Smooth muscle cell (in vitro differentiated cells): ENCODE results near the gene C15orf62. TPM values are rescaled to one million over a fixed set of nuclear protein-coding genes. Genes with fewer than 3 reads are reported as not detected.

Source experiments
- DNase-seq: peaks from one replicate; lab custom pipeline; 2025; ENCODE audit not compliant: unreplicated experiment; lab: John Stamatoyannopoulos, UW
- H2AFZ ChIP-seq: fragments of 200-600 bp; sonication (generic); 2 replicates; pipeline ENCODE4 v1.6.0; 2016; ENCODE audit warnings: antibody characterized with exemption, low read depth, mild to moderate bottlenecking
- H3F3A ChIP-seq: fragments of 200-600 bp; sonication (generic); 2 replicates; pipeline ENCODE4 v1.6.0; 2017; ENCODE audit warnings: antibody characterized with exemption, low read depth
- H3K27ac ChIP-seq: fragments of 200-600 bp; sonication (generic); 2 replicates; pipeline ENCODE4 v1.5.1; 2016; ENCODE audit warnings: low read depth, mild to moderate bottlenecking
- H3K27me3 ChIP-seq: fragments of 200-600 bp; sonication (generic); 2 replicates; pipeline ENCODE4 v1.6.1; 2016; ENCODE audit warnings: low read depth, mild to moderate bottlenecking
- H3K36me3 ChIP-seq: fragments of 200-600 bp; sonication (generic); 2 replicates; pipeline ENCODE4 v1.5.1; 2016; ENCODE audit warnings: low read depth
- H3K4me1 ChIP-seq: fragments of 200-600 bp; sonication (generic); 2 replicates; pipeline ENCODE4 v1.5.1; 2016; ENCODE audit warnings: low read depth
- H3K4me2 ChIP-seq: fragments of 200-600 bp; sonication (generic); 2 replicates; pipeline ENCODE4 v1.6.0; 2016; ENCODE audit warnings: mild to moderate bottlenecking
- H3K4me3 ChIP-seq: fragments of 200-600 bp; sonication (generic); 2 replicates; pipeline ENCODE4 v1.5.1; 2016; ENCODE audit warnings: mild to moderate bottlenecking
- H3K79me2 ChIP-seq: fragments of 200-600 bp; sonication (generic); 2 replicates; pipeline ENCODE4 v1.6.0; 2016; ENCODE audit warnings: low read depth, mild to moderate bottlenecking
- H3K9ac ChIP-seq: fragments of 200-600 bp; sonication (generic); 2 replicates; pipeline ENCODE4 v1.6.0; 2016; ENCODE audit warnings: low read depth
- H3K9me3 ChIP-seq: fragments of 200-600 bp; sonication (generic); replicated peaks from 2 replicates; pipeline ENCODE4 v1.5.1; 2016; ENCODE audit warnings: low read depth
- H4K20me1 ChIP-seq: fragments of 200-600 bp; sonication (generic); 2 replicates; pipeline ENCODE4 v1.6.0; 2016; ENCODE audit warnings: low read depth
- CTCF ChIP-seq: fragments of 200-600 bp; sonication (generic); IDR thresholded peaks from 2 replicates; pipeline ENCODE4 v1.5.1; 2017; ENCODE audit warnings: borderline replicate concordance, mild to moderate bottlenecking, antibody characterized with exemption; ENCODE audit not compliant: insufficient read depth, poor library complexity, severe bottlenecking
- WGBS: methylation state at CpG from one replicate; pipeline ENCODE4 v1.1.7; 2016; ENCODE audit warnings: low lambda C conversion rate; 5-methylcytosine and 5-hydroxymethylcytosine counted together
- polyA plus RNA-seq: library from polyadenylated mRNA; unstranded; fragments of >200 nt; fragmentation: Nextera tagmentation; extraction: Ambion mirVana; gene quantifications from 2 replicates; pipeline ENCODE4 v1.2.1, GENCODE V29; 2016
- total RNA-seq: library from RNA; depleted of rRNA; stranded (reverse); fragments of >200 nt; gene quantifications from 2 replicates; pipeline ENCODE4 v1.2.3, GENCODE V29; 2014

The C15orf62 gene
- total and polyA plus RNA-seq, 2 experiments from 2014 or later: 0.35 to 0.63 TPM

DNA sequence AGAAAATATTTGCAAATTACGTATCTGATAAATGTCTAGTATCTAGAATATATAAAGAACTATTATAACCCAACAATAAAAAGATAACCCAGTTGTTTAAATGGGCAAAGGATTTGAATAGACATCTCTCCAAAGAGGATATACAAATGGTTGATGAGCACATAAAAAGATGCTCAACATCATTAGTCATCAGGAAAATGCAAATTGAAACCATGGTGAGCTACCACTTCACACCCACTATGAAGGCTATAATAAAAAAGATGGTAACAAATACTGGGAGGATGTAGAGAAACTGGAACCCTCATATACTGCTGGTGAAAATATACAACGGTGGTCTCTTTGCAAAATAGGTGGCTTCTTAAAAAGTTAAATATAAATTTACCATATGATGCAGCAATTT lies 46.8 kb upstream of the C15orf62 start:
- H3K9me3 ChIP-seq: no peaks in the 10 kb centered on the region
- H3K27me3 ChIP-seq: no peaks in the 10 kb centered on the region
- H3K4me3 ChIP-seq: no peak overlapping the region
- no peaks in the 10 kb centered on the region for H4K20me1 ChIP-seq
- H3K79me2 ChIP-seq: no peaks in the 10 kb centered on the region
- no peak overlapping the region for H3K27ac ChIP-seq
- no peak for TF ChIP-seq CTCF
- H3K9ac ChIP-seq: no peak overlapping the region
- no peaks in the 10 kb centered on the region for H3F3A ChIP-seq
- H3K4me1 ChIP-seq: no peaks in the 10 kb centered on the region
- H3K4me2 ChIP-seq: no peak overlapping the region
- DNase-seq: no peak
- H3K36me3 ChIP-seq: no peaks in the 10 kb centered on the region
- WGBS: 99% methylated on average over 2 of the region's 2 CpGs
- H2AFZ ChIP-seq: no peak overlapping the region

DNA sequence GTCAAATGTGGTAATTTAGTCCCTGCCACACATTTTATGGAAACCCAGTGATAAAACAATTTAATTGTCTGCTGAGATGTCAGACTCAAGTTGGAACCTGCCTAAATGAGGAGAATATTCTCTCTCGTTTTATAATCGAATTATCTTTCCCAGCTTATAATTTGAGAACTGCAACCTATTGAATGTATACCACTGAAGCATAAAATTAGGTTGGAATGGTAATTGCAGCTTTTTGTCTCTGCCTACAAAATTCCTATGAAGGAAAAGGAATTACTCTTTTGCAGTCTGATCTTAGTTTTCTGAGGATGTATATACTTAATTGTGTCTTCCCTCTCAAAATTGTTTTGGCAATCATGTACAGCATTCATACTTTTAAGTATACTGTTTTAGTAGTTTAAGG lies 45.9 kb upstream of the C15orf62 start:
- Histone ChIP-seq H3K4me2 (no peak overlapping the region), H3K9ac (no peak overlapping the region), H3K27me3 (no peaks in the 10 kb centered on the region), H3K36me3 (no peaks in the 10 kb centered on the region), H4K20me1 (no peaks in the 10 kb centered on the region), H2AFZ (no peak overlapping the region), H3F3A (no peaks in the 10 kb centered on the region), H3K79me2 (no peaks in the 10 kb centered on the region), H3K4me1 (no peaks in the 10 kb centered on the region), H3K9me3 (no peaks in the 10 kb centered on the region), H3K27ac (no peak overlapping the region), H3K4me3 (no peak overlapping the region)
- no peak for DNase-seq
- TF ChIP-seq CTCF: no peak
- WGBS: 95% methylated on average over 2 of the region's 2 CpGs

GRCh38 chr15:40731034-40731433 lies 38.7 kb upstream of the C15orf62 start:
- Histone ChIP-seq H3K9ac (no peak overlapping the region), H3K9me3 (no peaks in the 10 kb centered on the region)

More at GRCh38 chr15:40731034-40731433, 38.7 kb upstream of the C15orf62 start:
- DNase-seq: no peak
- Histone ChIP-seq H3K27me3 (no peaks in the 10 kb centered on the region), H3K4me2 (no peak overlapping the region), H3K27ac (no peak overlapping the region), H3F3A (no peaks in the 10 kb centered on the region), H3K4me1 (no peaks in the 10 kb centered on the region), H3K79me2 (no peaks in the 10 kb centered on the region), H3K36me3 (no peaks in the 10 kb centered on the region), H2AFZ (no peak overlapping the region), H4K20me1 (no peaks in the 10 kb centered on the region), H3K4me3 (no peak overlapping the region)
- no peak for TF ChIP-seq CTCF
- WGBS: 82% methylated on average over 3 of the region's 3 CpGs
